Transverse colon (tissue), 4 donors: Measurements from ENCODE around the gene ASB11. TPM values are rescaled to one million over a fixed set of nuclear protein-coding genes. Genes with fewer than 3 reads are reported as not detected.

Experiments
- DNase-seq: peaks from one replicate; pipeline ENCODE4 v3.0.0-alpha.2; 2019
- H3K27ac ChIP-seq, 4 donors: fragments of 200-600 bp; sonication (generic); 2 replicates each; pipeline ENCODE4 v1.5.1; 2016 to 2018; ENCODE audit warnings: inconsistent platforms in 4 of 4
- H3K27me3 ChIP-seq: fragments of 200-600 bp; sonication (generic); 2 replicates; pipeline ENCODE4 v1.5.1; 2017; ENCODE audit warnings: inconsistent platforms
- H3K36me3 ChIP-seq, 4 donors: fragments of 200-600 bp; sonication (generic); 2 replicates each; pipeline ENCODE4 v1.5.1; 2017 to 2019; ENCODE audit warnings: inconsistent platforms in 4 of 4
- H3K4me1 ChIP-seq, 4 donors: fragments of 200-600 bp; sonication (generic); 2 replicates each; pipeline ENCODE4 v1.5.1; 2017 to 2020; ENCODE audit warnings: inconsistent platforms in 4 of 4
- H3K4me3 ChIP-seq, 4 donors: fragments of 200-600 bp; sonication (generic); 1 replicate in 1 of 4; 2 replicates in 3 of 4; pipeline versions ENCODE4 v1.5.1 to v1.6.1; 2017 to 2019; ENCODE audit warnings: inconsistent platforms in 4 of 4
- H3K9me3 ChIP-seq, 2 donors: fragments of 200-600 bp; sonication (generic); 2 replicates each; pipeline ENCODE4 v1.5.1; 2017 to 2019; ENCODE audit warnings: inconsistent platforms in 2 of 2
- CTCF ChIP-seq, 5 experiments: fragments of 200-600 bp in 3 of 5; fragments of 450-650 bp in 2 of 5; sonication (generic) in 3 of 5; IDR thresholded peaks; 1 replicate in 2 of 5; 2 replicates in 3 of 5; pipeline ENCODE4 v1.5.1; 2016 to 2017; ENCODE audit warnings: antibody characterized with exemption in 5 of 5, inconsistent platforms in 3 of 5, mild to moderate bottlenecking in 2 of 5, moderate library complexity in 1 of 5
- EP300 ChIP-seq: sonication (generic); formaldehyde crosslinking; IDR thresholded peaks from one replicate; pipeline ENCODE4 v1.6.1; 2017; ENCODE audit warnings: antibody characterized with exemption, low read depth
- POLR2A ChIP-seq: fragments of 450-650 bp; IDR thresholded peaks from one replicate; pipeline ENCODE4 v1.6.1; 2016; ENCODE audit warnings: antibody characterized with exemption, mild to moderate bottlenecking, moderate library complexity
- POLR2AphosphoS5 ChIP-seq, 3 donors: sonication (generic); formaldehyde crosslinking; IDR thresholded peaks; one replicate each; pipeline ENCODE4 v1.6.1; 2016; ENCODE audit warnings: antibody characterized with exemption in 3 of 3
- WGBS, 2 donors: methylation state at CpG; one replicate each; pipeline ENCODE4 v1.1.5; 2018; ENCODE audit warnings: low coverage in 1 of 2; 5-methylcytosine and 5-hydroxymethylcytosine counted together
- in situ Hi-C, 4 donors: fragments of 200-750 bp; cut with MboI; loops; one replicate each; pipeline versions ENCODE4 v1.15.0 to v1.15.1; 2017; ENCODE audit warnings: low sequenced_read_pairs in 3 of 4, low pct_ligation_motif_present in 1 of 4, low pct_unique_long_range_greater_than_20kb in 1 of 4
- intact Hi-C: fragments of 100-400 bp; cut with DNase I; formaldehyde crosslinking; loops from one replicate; pipeline ENCODE4 v1.15.1; 2023; ENCODE audit warnings: low total_unique reads
- total RNA-seq, 4 donors: library from RNA; depleted of rRNA; stranded (reverse); fragments of >200 nt; gene quantifications; one replicate each; pipeline ENCODE4 v1.1.0, GENCODE V29; 2016

The ASB11 gene
- total RNA-seq, 4 donors from 2014 or later, result 0.32 to 1.1 TPM; not detected in 2

- Histone ChIP-seq H3K4me3 (no peak overlapping the region), H3K4me1 (no peaks in the 10 kb centered on the region), H3K27ac (no peak overlapping the region), H3K9me3 (no peaks in the 10 kb centered on the region), H3K27me3 (no peaks in the 10 kb centered on the region), H3K36me3 (no peaks in the 10 kb centered on the region)
- 68 to 70% methylated on average over 2 to 5 of the region's 5 CpGs for WGBS, 2 donors
- TF ChIP-seq CTCF (IDR thresholded peaks at IDR 0.05) (no peak), EP300 (no peak), POLR2A (no peak), POLR2AphosphoS5 (IDR thresholded peaks at IDR 0.05) (no peak)
- intact Hi-C loops, result no loop called here
- no peak for DNase-seq
- in situ Hi-C loops, result loop anchor here in 3 of 4 donors (10.0 to 25.0 kb wide), 2 partner anchors 1200 to 1207 kb away; partner anchors contain the start of gene GEMIN8 (in 2 of the 3)
Observed at GRCh38 chrX:15244421-15244820, 71.0 kb downstream of the ASB11 start.

GRCh38 chrX:15242899-15243555 lies 72.4 kb downstream of the ASB11 start:
- no peak overlapping the region for H3K4me3 ChIP-seq
- in situ Hi-C loops (loop anchor here in 3 of 4 donors (10.0 to 25.0 kb wide), 2 partner anchors 1198 to 1206 kb away; partner anchors contain the start of gene GEMIN8 (in 2 of the 3)), intact Hi-C loops (no loop called here)
- H3K9me3 ChIP-seq, result no peaks in the 10 kb centered on the region
- WGBS, 2 donors, result 5 to 8% methylated on average over 2 to 5 of the region's 5 CpGs
- H3K27me3 ChIP-seq, result no peaks in the 10 kb centered on the region
- no peak overlapping the region for H3K27ac ChIP-seq
- H3K36me3 ChIP-seq, result no peaks in the 10 kb centered on the region
- no peaks in the 10 kb centered on the region for H3K4me1 ChIP-seq
- no peak for TF ChIP-seq POLR2AphosphoS5 (IDR thresholded peaks at IDR 0.05)
- TF ChIP-seq CTCF (IDR thresholded peaks at IDR 0.05), result peak; percentile 32 to 52 (median 45)
- no peak for TF ChIP-seq POLR2A
- no peak for TF ChIP-seq EP300
- peak; percentile 40 for DNase-seq

DNA sequence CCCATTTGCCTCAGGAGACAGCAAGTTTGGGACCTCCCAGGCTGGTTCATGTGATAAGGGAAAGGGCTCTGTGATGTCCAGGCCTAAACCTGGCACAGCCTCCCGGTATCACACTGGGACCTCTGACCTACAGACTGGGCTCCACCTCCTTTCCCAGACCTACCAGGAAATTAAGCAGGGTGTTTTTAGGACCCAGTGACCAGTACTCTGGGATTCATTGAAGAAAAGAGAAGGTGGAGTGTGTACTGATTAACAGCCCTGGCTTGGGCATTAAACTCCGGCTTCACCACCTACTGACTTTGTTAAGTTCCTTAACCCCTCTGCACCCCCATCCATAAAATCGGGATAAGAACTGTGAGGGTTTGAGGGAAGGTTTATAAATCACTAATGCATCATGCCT lies 74.1 kb downstream of the ASB11 start:
- DNase-seq, result no peak
- Histone ChIP-seq H3K4me1 (no peaks in the 10 kb centered on the region), H3K27ac (no peak overlapping the region), H3K36me3 (no peaks in the 10 kb centered on the region), H3K9me3 (no peaks in the 10 kb centered on the region), H3K27me3 (no peaks in the 10 kb centered on the region), H3K4me3 (no peak overlapping the region)
- in situ Hi-C loops, result loop anchor here in 3 of 4 donors (10.0 to 25.0 kb wide), 2 partner anchors 1196 to 1204 kb away; partner anchors contain the start of gene GEMIN8 (in 2 of the 3)
- TF ChIP-seq CTCF (IDR thresholded peaks at IDR 0.05) (no peak), POLR2A (no peak), POLR2AphosphoS5 (IDR thresholded peaks at IDR 0.05) (no peak), EP300 (no peak)
- intact Hi-C loops, result no loop called here
- WGBS, 2 donors, result 37 to 80% methylated on average over 1 to 3 of the region's 3 CpGs

- Histone ChIP-seq H3K27ac (no peak overlapping the region), H3K4me3 (no peak overlapping the region), H3K27me3 (no peaks in the 10 kb centered on the region), H3K4me1 (no peaks in the 10 kb centered on the region), H3K9me3 (no peaks in the 10 kb centered on the region), H3K36me3 (no peaks in the 10 kb centered on the region)
- no peak for TF ChIP-seq EP300
- no peak for TF ChIP-seq CTCF (IDR thresholded peaks at IDR 0.05)
- no peak for TF ChIP-seq POLR2A
- no peak for TF ChIP-seq POLR2AphosphoS5 (IDR thresholded peaks at IDR 0.05)
- no peak for DNase-seq
- intact Hi-C loops, result no loop called here
- in situ Hi-C loops, result loop anchor here in 3 of 4 donors (10.0 to 25.0 kb wide), 2 partner anchors 1196 to 1203 kb away; partner anchors contain the start of gene GEMIN8 (in 2 of the 3)
- 90% methylated on average over 5 of the region's 5 CpGs; no CpG with 5 or more reads in 1 of the 2 donors for WGBS, 2 donors
Observed at GRCh38 chrX:15240414-15240813, 75.0 kb downstream of the ASB11 start.
